Measurements from ENCODE around the gene CABLES2.
A peak's percentile ranks its signal among the peaks of the same experiment; 100 is the strongest.

Gene CABLES2

GRCh38 chr20:62362991-62363919 lies 43.8 kb downstream of the CABLES2 start:
- peak overlapping the region; percentile 85 for H3K4me3 ChIP-seq
- no peak for TF ChIP-seq CTCF (IDR thresholded peaks at IDR 0.05)
- DNase-seq (ENCODE audit: low spot score): peak; percentile 76
- peak overlapping the region; percentile 94 to 95 for H3K27ac ChIP-seq

- no peak for TF ChIP-seq CTCF (IDR thresholded peaks at IDR 0.05)
- peak overlapping the region; percentile 94 to 95 for H3K27ac ChIP-seq
- DNase-seq (ENCODE audit: low spot score): no peak
- H3K4me3 ChIP-seq: peak overlapping the region; percentile 85
These were observed 44.5 kb downstream of the CABLES2 start for GRCh38 chr20:62362590-62362940.

GRCh38 chr20:62361799-62362589 lies 45.1 kb downstream of the CABLES2 start:
- peak overlapping the region; percentile 85 for H3K4me3 ChIP-seq
- H3K27ac ChIP-seq: peak overlapping the region; percentile 94 to 95
- peak; percentile 76 for DNase-seq (ENCODE audit: low spot score)
- TF ChIP-seq CTCF (IDR thresholded peaks at IDR 0.05): no peak

- peak; percentile 72 for DNase-seq (ENCODE audit: low spot score)
- H3K27ac ChIP-seq: peak overlapping the region; percentile 94 to 95
- H3K4me3 ChIP-seq: peak overlapping the region; percentile 32
- no peak for TF ChIP-seq CTCF (IDR thresholded peaks at IDR 0.05)
These were observed 46.0 kb downstream of the CABLES2 start for GRCh38 chr20:62360854-62361798.

- DNase-seq (ENCODE audit: low spot score): no peak
- H3K4me3 ChIP-seq: peak overlapping the region; percentile 63
These were observed 47.5 kb downstream of the CABLES2 start for GRCh38 chr20:62359491-62360121.

More at GRCh38 chr20:62359491-62360121, 47.5 kb downstream of the CABLES2 start:
- TF ChIP-seq CTCF (IDR thresholded peaks at IDR 0.05): no peak
- peak overlapping the region; percentile 95 to 99 for H3K27ac ChIP-seq

All from coronary artery (tissue), 2 donors.